HG03439 (cell line): ENCODE results near the gene LPAR5.

Source experiments
- ATAC-seq: cut with Tn5 transposase; IDR thresholded peaks from one replicate; pipeline ENCODE4 v1.9.1; 2021; ENCODE audit warnings: mild to moderate bottlenecking, moderate library complexity; ENCODE audit not compliant: unreplicated experiment

LPAR5 gene

GRCh38 chr12:6639151-6639801 is 3.5 kb upstream of the LPAR5 start:
- no peak for ATAC-seq

DNA sequence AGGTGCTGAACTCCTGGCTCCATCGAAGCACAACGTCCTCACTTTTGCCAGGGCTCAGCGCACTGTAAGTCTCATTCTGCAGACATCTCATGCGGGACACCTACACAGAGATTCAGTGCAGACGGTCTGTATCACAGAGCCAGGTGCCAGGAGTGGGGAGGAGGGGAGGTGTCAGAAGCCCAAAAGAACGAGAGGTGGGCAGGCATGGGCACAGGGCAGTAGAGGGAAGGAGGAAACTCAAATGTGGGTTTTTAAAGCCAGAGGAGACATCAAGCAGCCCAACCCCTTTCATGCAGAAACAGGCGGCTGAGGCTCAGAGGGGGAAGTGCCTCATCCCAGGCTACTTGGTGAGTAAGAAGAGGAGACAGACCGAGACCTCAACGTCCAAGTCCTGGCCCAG is 2.5 kb upstream of the LPAR5 start:
- ATAC-seq: no peak

GRCh38 chr12:6635375-6635855 is 344 bp downstream of the LPAR5 start:
- ATAC-seq: no peak

DNA sequence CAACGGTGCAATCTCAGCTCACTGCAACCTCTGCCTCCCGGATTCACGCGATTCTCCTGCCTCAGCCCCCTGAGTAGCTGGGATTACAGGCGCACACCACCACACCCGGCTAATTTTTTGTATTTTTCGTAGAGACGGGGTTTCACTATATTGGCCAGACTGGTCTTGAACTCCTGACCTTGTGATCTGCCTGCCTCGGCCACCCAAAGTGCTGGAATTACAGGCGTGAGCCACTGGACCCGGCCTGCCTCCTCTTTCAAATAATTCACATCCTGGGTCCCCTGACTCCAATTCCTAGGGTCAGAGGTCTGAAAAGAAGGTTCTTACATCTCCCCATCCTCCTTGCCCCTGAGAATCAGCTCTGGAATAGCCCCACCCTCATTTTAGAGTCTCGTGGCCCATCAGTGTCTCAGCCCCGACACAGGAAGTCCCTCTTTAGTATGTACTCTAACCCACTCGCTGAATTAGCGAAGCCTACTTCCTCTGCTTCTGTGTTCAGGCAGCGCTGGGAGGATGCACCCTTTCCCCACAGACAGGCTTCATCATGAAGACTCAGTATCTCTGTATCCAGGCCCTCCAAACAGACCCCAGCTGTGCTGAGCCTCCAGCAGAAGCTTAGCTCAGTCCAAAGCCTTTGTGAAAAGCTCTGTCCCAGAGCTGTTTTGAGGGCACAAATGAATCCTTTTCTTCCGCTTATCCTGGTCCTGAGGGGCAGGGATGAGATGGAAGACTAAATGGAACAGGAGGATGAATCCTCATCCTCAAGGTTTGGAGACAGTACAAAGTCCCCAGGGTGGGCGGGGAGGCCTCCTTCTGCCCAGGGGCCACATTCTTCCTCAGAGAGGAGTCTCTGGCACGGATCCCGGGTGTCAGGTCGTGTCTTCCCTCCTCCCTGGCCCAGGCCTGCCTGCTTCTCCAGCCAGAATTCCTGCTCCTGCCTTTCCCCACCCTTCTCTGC is 3.5 kb downstream of the LPAR5 start:
- peak; percentile 62 for ATAC-seq

GRCh38 chr12:6631549-6631961 is 4.2 kb downstream of the LPAR5 start:
- ATAC-seq: no peak

- no peak for ATAC-seq
Measured at GRCh38 chr12:6630736-6631135, 5.0 kb downstream of the LPAR5 start.

GRCh38 chr12:6627616-6628015 is 8.1 kb downstream of the LPAR5 start:
- no peak for ATAC-seq

DNA sequence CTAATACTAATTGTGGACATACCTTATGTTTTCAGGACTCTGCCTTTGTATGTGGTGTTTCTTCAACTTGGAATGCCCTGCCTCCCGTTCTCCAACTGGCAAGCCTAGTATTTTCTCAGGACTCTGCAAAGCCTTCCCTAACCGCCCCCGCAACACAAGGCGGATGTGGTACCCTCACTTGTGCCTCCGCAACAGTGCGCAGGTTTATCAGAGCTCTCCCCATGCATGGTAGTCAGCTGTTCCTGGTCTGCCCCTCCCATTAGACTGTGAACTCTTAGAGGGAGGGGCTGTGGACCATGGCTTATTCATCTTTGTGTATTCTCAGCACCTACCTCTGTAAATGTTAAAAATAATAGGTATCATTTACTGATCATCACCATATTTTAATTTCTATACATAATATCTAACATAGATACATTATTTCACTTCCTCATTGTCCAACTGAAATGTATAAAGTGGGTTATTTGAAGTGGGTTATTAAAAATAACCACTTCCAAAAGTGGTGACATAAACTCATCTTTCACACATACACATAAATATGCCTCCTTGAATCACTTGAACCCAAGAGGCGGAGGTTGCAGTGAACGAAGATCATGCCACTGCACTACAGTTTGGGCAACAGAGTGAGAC is 9.0 kb downstream of the LPAR5 start:
- ATAC-seq: no peak

- no peak for ATAC-seq
Measured at GRCh38 chr12:6620885-6621274, 14.9 kb downstream of the LPAR5 start.

GRCh38 chr12:6620137-6620884 is 15.4 kb downstream of the LPAR5 start:
- no peak for ATAC-seq

DNA sequence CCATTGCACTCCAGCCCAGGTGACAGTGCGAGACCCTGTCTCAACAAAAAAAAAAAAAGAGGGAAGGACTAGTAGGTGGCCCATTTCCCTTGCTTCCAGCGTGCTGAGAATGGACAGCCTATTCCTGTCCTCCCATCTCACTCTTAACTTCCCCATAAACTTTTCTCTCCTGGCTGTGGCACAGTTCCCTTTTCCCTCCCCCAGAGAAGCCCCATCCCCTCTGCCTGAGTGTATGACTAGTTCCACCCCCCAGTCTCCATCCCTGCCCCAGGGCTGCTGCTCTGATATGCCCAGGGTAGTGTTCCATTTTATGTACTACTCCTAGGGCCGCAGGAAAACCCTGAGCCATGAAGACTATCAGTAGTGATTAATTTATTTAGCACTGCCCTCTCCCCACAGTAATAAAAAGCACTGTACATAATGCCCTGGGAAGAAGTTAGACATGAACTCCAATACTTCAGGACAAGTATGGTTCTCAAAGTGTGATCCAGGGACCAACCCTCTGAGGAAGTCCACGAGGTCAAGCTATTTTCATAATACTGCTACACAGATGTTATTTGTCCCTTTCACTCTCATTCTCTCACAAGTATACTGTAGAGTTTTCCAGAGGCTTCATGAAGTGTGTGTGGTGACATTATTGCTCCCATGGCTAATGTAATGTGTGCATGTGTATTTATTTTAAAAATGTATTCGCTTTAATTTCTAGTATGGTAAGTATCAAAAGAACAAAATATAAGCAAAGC is 17.1 kb downstream of the LPAR5 start:
- ATAC-seq: no peak

DNA sequence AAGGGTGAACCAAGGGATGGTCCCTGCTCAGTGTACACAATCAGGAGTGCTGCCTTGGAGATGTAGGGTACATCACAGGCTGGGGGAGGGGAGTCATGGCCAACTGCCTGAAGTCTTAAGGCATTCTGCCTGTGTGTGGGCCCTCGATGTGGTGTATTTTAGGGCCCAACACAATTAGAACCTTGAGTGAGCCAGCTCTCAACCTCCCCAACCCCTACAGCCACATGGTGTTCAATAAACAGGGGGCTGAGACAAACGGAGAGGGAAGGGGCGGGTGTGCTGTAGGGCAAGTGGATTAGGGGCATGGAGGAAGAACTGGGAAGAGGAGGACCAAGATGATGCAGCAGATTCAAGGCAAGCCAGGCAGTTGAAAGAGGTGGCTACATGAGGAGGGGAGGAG is 20.0 kb downstream of the LPAR5 start:
- no peak for ATAC-seq

DNA sequence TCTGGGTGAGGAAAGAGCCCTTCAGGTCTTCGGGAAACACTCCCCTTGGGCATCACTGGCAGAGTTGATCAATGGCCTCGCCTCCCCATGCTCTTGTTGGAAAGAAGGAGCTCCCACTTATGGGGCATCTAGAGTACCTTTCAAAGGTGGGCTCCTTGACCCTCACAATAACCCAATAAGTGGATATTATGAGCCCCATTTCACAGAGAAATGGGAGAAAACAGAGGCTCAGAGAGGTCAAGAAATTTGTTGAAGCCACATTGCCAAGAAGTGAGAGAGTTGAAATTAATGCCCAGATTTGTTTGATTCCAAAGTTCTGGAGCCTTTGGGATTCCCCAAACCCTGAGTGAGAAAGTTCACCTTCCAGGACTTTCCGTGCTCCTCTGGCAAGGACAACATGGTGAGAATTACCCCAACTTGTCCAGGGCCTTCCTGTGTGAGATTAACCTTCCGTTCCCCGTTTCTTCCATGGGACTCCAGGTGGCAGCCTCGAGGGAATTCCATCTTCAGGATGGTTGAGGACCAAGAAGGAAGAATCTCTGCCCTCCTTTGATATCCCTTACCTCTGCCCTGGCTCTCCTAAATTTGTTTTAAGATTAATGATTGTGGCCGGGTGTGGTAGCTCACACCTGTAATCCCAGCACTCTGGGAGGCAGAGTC is 21.1 kb downstream of the LPAR5 start:
- no peak for ATAC-seq

GRCh38 chr12:6613776-6614512 is 21.8 kb downstream of the LPAR5 start:
- no peak for ATAC-seq

- ATAC-seq: no peak
Measured at GRCh38 chr12:6613015-6613775, 22.6 kb downstream of the LPAR5 start.

DNA sequence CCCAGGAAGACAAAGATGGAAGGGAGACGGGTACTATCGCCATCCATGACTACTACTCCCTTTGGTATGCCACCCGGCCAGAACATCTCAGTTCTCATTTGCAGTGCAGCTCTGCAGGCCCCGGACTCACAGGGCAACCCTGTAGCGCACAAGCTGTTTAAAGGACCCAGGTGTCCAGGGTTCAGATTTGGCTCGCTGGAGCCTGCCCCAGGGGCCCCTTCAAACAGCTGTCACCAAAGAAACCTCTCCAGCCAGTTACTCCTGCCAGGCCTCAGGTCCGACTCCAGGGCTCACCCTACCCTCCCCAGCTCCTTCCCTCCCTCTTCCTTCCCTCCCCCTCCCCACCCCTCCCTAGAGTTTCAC is 23.1 kb downstream of the LPAR5 start:
- ATAC-seq: no peak

GRCh38 chr12:6612247-6612646 is 23.5 kb downstream of the LPAR5 start:
- no peak for ATAC-seq

DNA sequence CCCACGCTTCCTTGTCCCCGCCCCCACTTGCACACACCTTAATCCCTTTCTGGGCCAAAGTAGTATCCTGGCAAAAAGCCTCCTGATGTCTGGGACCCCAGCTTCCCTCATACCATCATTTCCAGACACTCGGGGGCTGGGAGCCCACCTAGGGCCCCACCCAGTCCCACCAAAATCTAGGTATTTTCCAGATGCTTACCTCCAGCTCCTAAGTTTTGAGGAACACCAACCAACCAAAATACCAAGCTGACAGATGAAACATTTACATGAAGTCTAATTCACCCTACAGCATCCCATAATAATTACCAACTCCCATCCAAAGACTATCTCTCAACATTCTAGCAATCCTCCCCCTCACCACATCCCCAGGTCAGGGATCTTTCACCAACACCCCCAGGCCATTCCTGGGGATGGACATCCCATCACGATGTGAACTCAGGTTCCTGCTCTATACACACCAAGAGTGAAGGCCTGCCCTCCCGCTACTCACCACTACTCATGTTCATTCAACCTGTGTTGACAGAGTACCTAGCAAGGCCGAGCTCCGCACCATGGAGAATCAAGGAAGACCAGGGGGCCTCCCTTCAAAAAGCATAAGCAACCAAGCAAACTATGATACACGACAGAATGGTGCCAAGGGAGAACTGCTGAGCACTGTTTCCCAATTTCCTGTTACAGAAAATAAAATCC is 27.0 kb downstream of the LPAR5 start:
- no peak for ATAC-seq
